COLO668 (cell line): ENCODE data around the gene CHRND.

Source experiments
- DNase-seq: peaks from one replicate; lab custom pipeline; 2025; ENCODE audit not compliant: unreplicated experiment; lab: John Stamatoyannopoulos, UW

The CHRND gene

GRCh38 chr2:232525791-232526371 lies at the start of gene CHRND:
Gene CHRND (plus strand): TSS chr2:232526160. CDS start chr2:232526216, 56 bp downstream.
- no peak for DNase-seq

DNA sequence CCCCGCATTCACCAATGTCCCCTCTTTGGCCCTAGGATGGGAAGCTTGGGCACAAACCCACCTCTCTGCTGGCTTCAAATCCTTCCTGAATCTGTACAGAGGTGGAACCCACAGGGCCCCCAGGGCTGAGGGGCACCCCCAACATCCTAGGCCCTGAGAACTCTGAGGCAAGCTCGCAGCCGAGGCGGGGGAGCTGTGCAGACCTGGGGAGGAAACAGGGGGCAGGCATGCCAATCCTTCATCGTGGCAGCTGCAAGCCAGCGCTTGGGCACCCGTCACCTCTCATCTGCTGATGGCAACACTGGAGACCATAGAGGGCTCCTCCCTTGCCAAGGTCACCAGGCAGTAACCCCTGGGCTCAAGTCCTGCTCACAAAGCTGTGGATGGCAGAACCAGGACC lies 49.2 kb upstream of the CHRND start:
- no peak for DNase-seq

GRCh38 chr2:232477751-232478510 lies 48.0 kb upstream of the CHRND start:
- DNase-seq, result no peak

GRCh38 chr2:232478571-232479340 lies 47.2 kb upstream of the CHRND start:
- no peak for DNase-seq

- DNase-seq, result no peak
Observed at GRCh38 chr2:232479341-232480200, 46.4 kb upstream of the CHRND start.

GRCh38 chr2:232480201-232481190 lies 45.5 kb upstream of the CHRND start:
- no peak for DNase-seq

DNA sequence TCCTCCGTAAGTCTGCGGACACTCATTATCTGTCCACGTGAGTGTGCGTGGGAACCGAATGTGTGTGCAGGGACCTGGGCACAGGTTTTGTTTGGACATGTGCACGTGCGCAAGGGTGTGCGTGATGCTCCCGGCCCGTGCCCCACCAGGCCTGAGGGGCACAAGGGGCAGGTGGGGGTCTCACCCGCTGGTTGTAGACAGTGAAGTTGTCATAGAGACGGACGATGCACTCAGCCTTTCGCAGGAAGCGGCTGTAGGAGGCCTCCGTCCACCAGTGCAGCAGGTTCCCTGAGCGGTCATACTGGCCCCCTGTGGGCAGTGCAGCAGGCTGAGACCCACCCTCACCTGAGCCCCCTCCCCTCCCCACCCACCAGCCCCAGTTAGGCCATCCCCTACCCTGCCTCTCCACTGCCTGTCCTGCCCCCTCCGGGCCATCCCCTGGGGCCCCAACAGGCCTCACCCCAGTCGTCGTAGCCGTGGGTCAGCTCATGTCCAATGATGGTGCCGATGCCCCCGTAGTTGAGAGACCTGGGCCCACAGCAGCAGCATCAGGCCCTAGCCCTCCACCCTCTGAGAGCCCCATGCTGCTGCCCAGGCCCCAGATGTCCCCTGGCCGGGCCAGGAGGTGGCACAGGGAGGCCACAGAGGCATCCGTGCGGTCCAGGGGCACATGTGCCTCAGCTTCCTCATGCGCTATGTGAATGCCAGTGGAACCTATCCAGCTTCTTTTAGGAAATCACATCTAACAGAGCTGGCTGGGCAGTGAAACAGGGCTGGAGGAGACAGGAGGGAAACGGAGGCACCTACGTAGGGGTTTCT lies 44.4 kb upstream of the CHRND start:
- DNase-seq, result no peak

DNA sequence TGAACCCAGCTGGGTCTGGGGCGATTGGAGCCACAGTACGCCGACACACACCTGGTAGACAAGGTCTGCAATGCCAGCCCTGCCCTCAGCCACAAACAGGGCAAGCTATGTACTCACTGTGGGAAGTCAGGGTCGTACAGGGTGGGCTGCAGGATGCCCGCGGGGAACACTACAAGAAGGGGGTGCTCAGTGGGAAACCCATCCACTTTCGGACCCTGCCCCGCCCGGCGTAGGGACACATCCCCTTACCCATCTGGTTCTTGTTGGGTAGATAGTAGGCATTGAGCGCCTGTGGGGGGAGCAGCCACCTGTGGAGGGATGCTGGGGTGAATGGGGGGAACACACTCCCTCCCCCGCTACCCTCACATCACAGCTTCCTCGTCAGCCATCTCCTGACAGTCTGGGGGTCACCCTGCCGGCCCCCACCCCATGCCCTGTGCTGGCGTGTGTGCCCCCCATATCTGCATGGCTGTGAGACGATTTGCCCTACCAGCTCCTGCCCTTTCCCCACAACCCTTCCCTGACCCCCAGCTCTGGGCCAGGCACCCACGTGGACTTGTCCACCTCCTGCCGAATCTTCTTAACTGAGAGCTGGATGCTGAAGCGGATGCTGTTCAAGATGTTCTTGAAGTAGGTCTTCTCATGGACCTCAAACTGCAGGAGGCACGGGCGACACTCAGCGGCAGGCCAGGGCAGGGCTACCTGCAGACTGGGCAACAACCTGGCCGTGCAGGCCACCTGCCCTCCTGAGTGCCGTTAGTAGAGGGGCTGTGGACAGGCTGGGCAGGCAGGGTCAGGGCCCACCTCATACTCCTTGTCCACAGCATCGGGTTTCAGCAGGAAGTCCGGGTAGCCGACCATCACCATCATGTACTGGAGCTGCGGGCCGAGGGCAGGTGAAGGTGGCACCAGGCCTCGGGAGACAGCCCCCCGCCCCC lies 43.4 kb upstream of the CHRND start:
- DNase-seq, result no peak

DNA sequence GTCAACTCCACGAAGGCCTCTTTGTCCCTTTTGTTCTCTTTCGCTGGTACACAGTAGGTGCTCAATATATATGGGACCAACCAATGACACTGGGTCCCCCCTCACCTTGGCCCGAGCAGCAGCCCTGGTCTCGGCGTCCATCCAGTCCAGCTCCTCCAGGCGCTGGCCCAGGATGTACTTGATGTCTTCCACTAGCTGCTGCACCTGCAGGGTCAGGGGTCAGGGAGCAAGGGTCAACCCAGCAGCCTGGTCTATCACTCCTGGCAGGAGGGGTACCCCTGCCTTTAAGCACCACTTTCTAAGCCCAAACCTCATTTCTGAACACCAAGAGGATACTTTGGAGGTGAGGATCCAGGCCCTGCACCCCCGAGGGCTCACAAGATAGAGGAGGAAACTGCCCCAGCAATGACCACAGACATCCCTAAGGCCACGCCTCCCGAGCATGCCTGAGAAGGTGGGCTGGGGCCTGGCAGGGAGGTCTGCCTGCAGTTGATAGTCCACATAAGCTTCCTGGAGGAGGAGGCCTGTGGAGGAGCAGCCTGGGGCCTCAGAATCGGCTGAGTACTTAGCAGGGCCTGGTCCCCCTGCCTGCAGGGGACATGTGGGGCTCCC lies 42.5 kb upstream of the CHRND start:
- no peak for DNase-seq

DNA sequence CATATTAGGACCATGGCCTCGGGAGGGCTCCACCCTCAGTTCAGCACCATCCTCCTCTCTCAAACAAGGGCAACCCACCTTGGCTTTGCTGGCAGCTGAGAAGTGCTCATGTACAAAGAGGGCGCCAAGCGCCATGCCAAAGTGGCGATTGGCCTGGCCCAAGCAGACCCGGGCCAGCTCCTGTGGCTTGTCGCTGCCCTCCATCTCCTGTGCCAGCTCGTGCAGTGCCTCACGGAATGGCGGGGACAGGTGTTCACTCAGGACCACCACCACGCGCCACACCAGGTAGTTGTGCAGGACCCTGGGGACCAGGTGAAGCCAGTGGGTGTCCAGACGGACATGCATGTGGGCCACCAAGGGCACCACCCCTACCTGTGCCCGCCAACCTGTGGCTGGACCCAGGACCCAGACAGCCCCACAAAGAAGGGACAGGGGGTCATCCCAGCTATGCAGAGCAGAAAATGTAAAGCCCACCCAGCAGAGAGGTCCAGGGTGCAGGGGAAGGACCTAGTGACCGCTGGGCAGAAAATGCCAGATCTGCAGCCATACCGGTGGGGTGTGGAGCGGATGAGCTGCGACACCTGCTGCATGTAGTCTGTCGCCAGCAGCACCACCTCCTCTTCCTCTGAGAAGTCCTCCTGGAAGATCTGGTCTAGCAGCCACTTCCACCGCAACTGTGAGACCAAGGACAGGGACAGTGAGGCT lies 41.9 kb upstream of the CHRND start:
- no peak for DNase-seq

DNA sequence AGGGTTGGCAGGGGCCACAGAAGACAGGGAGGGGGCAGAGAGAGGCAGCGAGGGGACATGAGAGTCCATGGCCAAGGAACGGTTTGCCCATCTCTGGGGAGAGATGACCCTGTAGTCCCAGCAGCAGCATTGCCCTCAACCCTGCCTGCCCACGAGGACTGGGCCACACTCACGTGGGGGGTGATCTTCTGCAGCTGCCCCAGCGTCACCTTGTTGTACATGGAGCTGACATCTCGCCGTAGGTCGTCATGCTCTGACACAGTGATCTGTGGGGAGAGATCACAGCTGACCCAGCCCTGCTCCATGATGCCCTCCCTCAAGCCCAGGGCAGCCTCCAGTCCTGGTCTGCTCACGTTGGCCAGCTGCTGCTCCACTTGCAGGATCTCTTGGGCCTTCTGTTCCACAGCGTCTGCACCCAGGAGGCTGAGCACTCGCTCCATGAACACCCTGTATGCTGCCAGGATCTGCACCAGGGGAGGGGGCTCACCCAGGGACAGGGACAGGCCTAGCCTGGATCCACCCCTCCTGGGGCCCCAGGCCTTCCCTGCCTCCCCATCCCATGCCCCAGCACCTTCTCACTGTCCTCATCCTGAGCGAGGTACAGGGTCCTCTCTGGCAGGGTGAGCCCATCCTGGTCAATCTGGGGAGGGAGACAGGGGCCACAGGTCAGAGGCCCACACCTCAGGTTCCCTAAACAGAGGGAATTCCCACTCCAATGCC lies 41.2 kb upstream of the CHRND start:
- DNase-seq, result no peak

DNA sequence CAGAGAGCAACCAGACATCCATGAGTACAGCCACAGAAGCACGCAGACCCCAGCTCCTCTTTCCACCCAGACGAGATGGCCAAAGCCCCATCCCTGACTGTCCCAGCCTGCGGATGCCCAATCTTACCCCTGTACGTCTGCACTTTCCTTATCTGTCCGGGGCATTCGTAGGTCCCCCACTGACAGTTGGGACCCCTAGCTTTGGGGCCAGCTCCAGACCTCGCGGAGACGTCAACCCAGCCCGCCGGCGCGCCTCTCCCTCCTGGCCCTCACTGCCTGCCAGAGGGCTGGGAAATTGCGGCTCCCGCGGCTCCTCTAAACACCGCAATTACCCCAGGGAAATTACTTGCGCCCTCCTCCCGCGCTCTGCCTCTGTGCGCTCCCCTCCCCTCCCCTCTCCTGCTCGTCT lies 40.6 kb upstream of the CHRND start:
- no peak for DNase-seq

- DNase-seq, result no peak
Observed at GRCh38 chr2:232485757-232486557, 40.0 kb upstream of the CHRND start.

DNA sequence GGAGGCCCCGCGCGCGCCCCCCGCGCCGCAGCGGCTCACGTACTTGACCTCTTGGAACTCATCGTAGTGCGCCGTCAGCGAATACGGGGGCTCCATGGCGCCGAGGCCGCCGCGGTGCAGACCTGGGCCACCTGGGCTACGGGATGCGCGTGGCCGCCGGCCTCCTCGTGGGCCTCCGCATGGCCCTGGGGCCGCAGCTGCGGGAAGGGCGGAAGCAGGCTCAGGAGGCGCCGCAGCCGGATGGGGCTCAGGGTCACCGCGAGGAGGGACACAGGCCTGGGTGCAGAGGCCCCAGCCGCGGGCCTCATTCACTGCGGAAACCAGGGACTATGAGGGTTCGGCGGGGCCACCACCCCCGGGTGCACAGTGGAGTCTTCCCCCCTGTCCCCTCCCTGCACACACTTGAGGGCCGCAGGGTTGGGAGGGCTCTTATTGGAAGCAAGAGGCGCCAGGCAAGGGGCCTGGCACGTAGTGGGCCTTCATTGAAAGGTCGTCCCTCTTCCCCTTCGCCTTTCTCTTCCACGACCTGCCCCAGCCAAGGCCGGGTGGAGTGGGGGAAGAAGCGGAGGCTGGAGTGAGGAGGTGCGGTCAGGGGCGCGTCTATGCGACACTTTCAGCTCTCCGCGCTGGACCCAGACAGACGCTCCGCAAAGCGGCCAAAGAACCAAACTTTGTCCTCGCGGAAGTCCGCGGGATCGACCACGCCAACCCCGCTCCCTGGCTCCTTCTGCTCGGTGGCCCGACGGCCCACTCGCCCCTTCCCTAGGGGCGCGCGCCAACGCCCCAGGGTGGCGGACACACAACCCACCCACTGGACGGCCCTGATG lies 39.2 kb upstream of the CHRND start:
- peak; percentile 12 for DNase-seq
